Omental fat pad (tissue), 4 donors: ENCODE measurements around the gene SSRP1. TPM values are rescaled to one million over a fixed set of nuclear protein-coding genes. Genes with fewer than 3 reads are reported as not detected.
"Not testable (repeated sequence)": the region's sequence is repeated elsewhere in the genome, so short reads cannot be mapped to it uniquely, and the experiment has no call there.

Experiments
- ATAC-seq: fragments of 150-250 bp; one replicate; pipeline ENCODE4 v1.9.1; 2016; ENCODE audit warnings: mild to moderate bottlenecking, moderate library complexity; ENCODE audit not compliant: low FRiP score
- DNase-seq: peaks from one replicate; pipeline ENCODE4 v3.0.0-alpha.2; 2019; ENCODE audit warnings: low spot score
- CTCF ChIP-seq, 3 donors: fragments of 450-650 bp; IDR thresholded peaks; one replicate each; pipeline ENCODE4 v1.5.1; 2016 to 2017; ENCODE audit warnings: antibody characterized with exemption in 3 of 3, mild to moderate bottlenecking in 3 of 3, moderate library complexity in 2 of 3
- total RNA-seq, 4 donors: library from RNA; depleted of rRNA; stranded (reverse); fragments of >200 nt; gene quantifications; one replicate each; pipeline ENCODE4 v1.1.0, GENCODE V29; 2016

The SSRP1 gene
- total RNA-seq, 4 donors from 2014 or later: 53.5 to 81.8 (median 61.2) TPM

DNA sequence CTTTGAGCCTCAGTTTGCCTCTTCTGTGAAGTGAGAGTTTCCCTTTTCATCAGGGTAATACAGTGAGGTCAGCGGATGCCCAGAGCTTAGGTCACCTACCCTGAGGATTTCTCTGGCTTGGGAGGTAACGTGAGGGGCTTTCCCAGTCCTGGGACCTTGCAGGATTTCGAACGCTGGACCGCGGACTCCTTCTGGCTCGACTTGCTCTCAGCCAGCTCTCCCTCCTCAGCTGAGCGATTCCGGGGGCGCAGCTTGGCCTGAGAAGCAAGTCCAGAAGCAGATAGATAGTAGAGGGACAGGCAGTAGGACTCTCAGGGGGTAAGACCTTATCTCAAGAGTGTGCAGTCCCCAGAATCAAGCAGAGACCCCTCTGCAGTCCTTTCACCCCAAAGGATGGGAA, 34.9 kb downstream of the SSRP1 start:
- ATAC-seq (no peak), DNase-seq (no peak)
- no peak for TF ChIP-seq CTCF (IDR thresholded peaks at IDR 0.05)

- no peak for TF ChIP-seq CTCF (IDR thresholded peaks at IDR 0.05)
- DNase-seq (no peak), ATAC-seq (no peak)
These were observed 36.4 kb downstream of the SSRP1 start for GRCh38 chr11:57299150-57299737.

- ATAC-seq: no peak
- no peak for DNase-seq
- no peak for TF ChIP-seq CTCF (IDR thresholded peaks at IDR 0.05)
These were observed 38.5 kb downstream of the SSRP1 start for GRCh38 chr11:57297221-57297620.

DNA sequence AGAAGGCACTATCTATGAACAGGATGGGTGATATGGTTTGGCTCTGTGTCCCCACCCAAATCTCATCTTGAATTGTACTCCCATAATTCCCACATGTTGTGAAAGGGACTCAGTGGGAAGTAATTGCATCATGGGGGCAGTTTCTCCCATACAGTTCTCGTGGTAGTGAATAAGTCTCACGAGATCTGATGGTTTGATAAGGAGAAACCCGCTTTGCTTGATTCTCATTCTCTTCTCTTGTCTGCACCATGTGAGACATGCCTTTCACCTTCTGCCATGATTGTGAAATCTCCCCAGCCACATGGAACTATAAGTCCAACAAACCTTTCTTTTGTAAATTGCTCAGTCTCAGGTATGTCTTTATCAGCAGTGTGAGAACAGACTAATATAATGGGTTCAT, 39.5 kb downstream of the SSRP1 start:
- ATAC-seq: not testable (repeated sequence)

DNA sequence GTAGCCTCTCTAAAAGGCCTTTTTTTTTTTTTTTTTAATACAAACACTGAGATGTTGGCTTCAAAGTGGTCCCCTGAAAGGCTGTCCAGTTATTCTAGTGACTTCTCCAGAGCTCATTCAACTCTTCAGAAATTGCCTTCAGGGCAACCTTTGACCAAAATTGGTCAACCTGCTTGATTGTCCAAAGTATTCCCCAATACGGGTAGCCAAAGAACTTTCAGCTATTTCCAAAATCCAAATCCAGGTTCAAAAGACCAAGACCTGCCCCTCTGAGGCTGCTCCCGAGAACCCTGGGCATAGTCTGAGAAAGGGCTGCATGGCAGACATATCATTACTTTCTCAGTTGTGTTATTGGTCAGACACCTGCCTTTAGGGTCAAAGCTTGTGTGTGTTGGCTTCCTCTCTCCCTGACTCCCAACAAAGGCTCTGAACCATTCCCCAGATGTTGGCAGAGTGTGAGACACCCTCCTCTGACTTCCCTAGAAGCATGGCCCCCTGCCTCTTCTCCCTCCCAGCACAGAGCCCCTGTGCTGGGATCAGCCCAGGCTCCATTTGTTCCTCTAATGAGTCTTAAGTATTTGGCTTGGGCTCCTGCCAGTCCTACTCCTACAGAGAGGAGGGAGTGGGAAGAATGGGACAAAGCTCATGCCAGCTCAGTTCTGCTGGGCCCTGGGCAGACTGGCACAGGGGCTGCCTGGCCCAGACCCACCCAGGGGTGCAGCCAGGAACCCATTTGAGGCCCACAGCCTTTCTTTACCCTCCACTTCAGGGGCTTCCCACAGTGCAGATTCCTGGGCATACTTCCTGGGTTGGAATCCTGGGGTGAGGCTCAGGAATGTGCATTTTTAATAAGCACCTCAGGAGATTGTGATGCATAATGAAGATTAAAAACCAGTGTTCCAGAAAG, 41.2 kb downstream of the SSRP1 start:
- ATAC-seq: peak; percentile 4
- no peak for TF ChIP-seq CTCF (IDR thresholded peaks at IDR 0.05)
- no peak for DNase-seq

More for the DNA sequence above, 39.5 kb downstream of the SSRP1 start:
- DNase-seq: not testable (repeated sequence)

DNA sequence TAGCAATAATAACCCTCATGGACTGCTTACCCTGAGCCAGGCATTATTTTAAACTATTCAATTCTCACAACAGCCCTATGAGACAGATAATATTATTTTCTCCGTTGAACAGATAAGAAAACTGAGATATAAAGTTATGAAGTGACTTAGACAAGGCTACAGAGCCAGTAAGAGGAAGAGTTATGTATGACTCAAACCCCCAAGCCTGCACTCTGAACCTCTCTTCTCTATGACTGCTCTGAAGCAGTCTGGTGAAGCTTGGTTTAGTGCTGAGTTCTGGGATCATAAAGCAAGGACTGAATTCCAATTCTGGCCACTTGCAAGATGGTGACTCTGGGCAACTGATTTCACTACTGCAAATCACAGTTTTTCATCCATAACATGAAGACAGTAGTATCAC, 45.4 kb downstream of the SSRP1 start:
- ATAC-seq (no peak), DNase-seq (no peak)
- TF ChIP-seq CTCF (IDR thresholded peaks at IDR 0.05): no peak

GRCh38 chr11:57288771-57289579, 46.7 kb downstream of the SSRP1 start:
- DNase-seq: no peak
- ATAC-seq: peak; percentile 83
- no peak for TF ChIP-seq CTCF (IDR thresholded peaks at IDR 0.05)
